GDM1 (cell line): Measurements from ENCODE around the gene TIMM8A.

Source experiments
- DNase-seq: peaks from one replicate; lab custom pipeline; 2025; lab: John Stamatoyannopoulos, UW

TIMM8A gene, protein sequence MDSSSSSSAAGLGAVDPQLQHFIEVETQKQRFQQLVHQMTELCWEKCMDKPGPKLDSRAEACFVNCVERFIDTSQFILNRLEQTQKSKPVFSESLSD

DNA sequence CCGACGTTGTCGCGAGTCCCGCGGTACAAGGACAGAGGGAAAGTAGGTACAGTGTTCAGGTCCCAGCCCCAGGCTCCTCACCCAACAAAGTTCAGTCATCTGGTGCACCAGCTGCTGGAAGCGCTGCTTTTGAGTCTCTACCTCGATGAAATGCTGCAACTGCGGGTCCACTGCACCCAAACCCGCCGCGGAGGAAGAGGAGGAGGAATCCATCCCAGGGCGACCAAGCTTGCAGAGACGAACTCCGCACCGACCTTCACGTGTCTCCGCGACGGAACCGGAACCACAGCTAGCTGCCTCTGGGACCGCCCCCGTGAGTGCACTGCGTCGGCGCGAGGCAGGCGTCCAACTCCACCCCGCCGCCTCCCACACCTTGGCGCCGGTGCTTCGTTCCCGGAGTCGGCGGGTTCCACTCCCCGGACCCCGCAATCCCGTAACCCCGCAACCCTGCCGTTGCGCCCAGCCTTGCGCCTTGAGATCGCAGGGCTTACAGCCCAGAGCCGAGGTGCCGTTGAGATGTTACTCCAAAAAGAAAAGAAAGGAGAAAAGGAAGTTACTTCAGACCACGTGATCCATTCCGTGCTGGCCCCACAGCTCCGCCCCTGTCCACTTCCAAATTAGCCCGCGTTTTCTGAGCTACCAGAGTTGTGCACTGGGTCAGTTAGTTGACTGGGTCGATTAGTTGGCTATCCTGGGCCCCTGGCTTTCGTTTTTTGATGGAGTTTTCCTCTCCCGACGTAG, at the start of gene TIMM8A:
TSS of gene TIMM8A (minus strand) at position 291 of the 741 bp plus-strand sequence. CDS start at position 213, 78 bp downstream.
- peak; percentile 70 for DNase-seq

DNA sequence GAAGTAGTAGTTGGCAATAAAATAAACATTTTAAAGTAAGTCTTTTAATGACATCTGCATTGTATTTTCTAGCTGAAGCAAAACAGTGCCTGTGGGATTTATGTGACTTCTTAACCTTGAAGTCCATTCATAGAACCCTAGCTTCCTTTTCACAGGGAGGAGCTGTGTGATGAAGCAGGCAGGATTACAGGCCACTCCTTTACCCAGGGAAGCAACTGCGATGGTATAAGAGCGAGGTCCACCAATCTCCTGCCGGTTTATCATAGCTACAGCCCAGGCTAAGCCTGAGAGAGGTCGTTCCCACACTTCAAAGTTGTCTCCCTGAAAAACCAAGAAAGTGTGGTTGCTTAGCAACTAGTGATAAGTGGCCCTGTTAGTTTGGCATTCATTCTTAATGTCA, 49.2 kb upstream of the TIMM8A start:
- no peak for DNase-seq

DNA sequence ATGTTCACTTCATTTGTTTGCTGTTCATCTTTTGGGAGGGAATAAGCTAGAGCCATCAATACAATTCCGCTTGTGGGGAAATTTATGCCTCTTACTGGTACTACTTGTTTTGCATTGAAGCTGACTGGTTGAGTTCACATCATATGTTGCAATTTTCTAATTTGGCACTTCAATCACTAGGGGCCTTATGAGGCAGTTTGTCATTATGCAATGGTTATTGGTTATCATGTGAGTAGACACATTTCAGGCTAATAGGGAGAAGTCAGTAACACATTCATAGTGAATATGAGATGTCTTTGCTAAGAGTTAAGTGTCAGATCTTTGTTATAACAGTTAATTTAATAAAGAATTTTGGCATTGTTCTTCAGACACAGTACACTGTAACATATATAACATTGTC, 47.2 kb upstream of the TIMM8A start:
- no peak for DNase-seq

DNA sequence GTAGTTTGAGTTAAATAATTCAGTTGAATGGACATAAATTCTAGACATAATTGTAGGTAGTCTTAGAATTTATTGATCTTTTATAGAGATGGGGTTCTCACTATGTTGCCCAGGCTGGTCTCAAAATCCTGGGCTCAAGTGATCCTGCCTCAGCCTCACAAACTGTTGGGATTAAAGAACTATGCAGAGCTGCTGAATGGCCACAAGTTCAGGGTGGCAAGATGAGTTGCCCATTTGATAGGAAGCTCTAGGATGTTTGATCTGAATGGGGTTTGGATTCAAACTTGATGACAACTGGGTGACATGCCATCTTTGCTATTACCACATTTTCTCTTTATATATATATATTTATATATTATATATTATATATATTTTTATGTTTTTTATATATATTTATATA, 45.8 kb upstream of the TIMM8A start:
- no peak for DNase-seq

DNA sequence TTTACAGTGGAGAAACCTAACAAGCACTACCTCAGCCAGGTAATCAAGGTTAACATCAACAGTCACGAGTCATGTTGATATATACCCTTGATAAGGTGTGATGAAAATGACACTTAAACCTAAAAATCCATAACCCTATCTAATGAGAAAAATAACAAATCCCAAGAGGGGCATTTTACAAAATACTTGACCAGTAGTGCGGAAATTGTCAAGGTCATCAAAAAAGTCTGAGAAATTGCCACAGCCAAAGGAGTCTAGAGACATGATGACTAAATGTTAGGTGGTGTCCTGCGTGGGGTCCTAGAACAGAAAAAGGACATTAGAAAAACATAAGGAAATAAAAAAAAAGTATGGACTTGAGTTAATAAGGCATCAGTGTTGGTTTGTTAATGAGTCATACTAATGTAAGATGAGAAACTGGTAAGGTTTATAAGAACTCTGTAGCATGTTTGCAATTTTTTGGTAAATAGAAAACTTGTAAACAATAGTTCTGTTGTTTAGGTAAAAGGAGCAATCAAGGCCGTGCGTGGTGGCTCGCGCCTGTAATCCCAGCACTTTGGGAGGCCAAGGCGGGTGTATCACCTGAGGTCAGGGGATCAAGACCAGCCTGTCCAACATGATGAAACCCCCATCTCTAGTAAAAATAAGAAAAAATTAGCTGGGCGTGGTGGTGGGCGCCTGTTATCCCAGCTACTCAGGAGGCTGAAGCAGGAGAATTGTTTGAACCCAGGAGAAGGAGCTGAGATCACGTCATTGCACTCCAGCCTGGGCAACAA, 45.2 kb upstream of the TIMM8A start:
- DNase-seq, result no peak

DNA sequence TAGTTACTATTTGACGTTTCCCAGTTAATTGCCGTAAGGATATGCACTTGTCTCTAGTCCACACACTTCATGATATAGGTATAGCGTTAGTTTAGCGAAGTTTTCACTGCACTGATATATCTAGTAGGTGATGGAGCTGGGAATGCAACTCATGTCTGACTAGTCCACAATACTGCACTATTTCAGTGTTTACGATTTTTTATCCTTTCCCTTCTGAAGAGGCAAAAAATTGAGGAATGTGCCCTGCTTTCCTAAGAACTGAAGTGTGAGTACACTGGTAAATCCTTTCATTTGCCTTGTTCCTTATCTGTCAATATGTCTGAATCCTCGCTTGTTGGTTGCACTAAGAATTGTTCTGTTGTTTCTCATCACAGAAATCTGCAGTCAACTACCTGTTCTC, 43.3 kb upstream of the TIMM8A start:
- no peak for DNase-seq

DNA sequence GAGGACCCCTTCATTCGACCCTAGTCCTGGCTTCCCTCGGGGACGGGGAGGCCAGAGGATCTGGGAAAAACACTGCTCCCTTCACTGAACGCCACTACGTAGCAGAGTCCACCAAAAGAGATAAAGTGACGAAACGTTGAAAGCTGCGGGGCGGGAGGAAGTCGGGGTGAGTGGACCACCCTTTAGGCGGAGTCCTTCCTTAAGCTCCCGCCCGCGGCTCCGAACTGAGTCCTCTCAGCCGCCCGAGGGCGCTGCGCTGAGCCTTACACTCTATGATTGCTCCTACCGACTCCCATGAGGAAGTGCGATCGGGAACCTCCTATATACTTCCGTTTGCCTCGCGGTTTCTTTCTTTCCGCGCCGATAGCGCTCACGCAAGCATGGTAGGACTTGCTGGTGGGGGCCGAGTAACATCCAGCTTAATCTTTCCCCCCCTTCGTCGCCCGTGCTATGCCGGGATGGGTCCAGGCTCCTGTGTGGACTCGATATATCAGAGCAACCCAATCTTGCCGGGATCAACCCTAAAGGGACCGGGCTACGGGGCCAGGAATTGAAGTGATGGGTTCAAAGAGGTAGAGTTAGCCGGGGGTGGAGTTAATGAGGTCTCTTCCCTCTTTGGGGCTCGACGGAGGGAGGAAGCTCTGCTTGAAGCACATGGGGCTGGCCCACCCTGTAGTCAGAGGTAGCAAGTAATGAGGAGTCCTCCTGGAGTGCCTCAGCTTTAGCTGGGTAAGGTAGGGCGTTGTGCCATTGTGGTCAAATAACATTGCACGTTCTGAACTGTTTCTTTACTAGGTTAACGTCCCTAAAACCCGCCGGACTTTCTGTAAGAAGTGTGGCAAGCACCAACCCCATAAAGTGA, 42.4 kb upstream of the TIMM8A start, which contains the start of gene RPL36A:
TSS of gene RPL36A (plus strand) at position 348 of the 862 bp plus-strand sequence. CDS start at position 381, 33 bp downstream.
- DNase-seq, result peak; percentile 89

DNA sequence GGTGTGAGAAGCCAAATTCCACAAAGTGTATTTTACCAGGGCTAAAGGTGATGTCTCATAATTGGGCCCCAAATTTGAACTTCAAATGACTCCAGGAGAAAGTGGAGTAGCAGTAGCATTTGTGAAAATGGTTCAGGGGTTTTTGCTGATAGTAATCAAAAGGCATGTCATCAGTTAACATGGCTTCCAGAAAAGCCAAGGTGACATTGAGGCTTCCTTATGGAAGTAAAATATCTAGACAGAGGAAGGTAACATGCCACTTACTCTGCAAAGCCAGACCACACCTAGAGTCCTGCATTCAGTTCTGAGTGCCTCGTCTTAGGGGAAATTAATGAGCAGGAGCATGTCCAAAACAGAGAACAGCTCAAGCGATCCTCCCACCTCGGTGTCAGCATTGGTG, 40.1 kb upstream of the TIMM8A start:
- no peak for DNase-seq

DNA sequence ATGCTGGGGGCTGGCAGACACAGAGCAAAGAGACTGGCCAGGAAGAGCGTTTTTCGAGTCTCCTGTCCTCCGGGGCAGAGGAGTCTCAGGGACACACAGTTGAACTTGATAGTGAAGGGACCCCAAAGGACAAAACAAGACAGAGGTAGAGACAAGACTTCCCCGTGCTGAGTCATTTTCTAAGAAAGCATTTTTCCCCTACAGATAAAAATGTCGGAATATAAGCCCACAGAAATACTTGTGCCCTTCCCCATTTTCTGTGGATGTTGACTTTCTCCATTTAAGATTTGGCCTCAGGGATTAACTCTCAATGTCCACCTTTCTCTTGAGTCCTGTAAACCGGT, 38.0 kb upstream of the TIMM8A start:
- DNase-seq, result no peak

DNA sequence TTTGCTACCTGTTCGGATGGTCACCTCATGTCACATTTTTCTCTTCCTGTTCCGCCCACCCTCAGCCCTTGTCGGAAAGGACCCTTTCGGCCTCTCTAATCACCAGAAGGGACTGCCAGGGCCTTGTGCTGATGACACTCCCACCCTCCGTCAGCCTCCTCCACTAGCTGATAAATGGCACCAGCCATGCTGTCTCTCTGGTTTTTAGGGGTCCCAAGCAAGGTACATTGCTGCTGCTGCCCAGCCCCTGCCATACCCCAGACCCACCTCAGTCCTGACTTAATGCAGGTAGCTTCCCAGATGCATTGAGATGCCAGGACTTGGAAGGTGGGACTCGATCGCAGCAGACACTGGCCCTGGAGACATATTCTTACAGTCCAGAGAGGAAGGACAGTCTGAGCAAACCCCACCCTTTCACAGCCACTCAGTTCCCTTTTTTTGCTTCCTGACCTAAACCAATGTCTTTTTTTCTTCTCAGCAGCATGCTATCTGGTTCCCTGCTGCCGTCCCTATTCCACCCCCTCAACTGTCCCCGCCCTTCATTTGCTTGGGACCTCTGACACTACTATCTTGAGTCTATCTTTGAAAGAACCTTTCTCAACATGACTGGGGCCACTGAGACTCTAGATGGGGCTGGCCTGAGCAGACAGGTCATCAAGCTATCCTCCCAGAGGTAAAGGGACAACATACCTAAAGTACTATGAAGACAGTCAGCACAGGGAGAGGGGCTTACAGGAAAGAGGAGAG, 37.4 kb upstream of the TIMM8A start, which contains the start of gene BTK:
TSS of gene BTK (minus strand) at position 397 of the 747 bp plus-strand sequence. CDS start 10,907 bp downstream, outside the sequence.
- DNase-seq, result peak; percentile 59

DNA sequence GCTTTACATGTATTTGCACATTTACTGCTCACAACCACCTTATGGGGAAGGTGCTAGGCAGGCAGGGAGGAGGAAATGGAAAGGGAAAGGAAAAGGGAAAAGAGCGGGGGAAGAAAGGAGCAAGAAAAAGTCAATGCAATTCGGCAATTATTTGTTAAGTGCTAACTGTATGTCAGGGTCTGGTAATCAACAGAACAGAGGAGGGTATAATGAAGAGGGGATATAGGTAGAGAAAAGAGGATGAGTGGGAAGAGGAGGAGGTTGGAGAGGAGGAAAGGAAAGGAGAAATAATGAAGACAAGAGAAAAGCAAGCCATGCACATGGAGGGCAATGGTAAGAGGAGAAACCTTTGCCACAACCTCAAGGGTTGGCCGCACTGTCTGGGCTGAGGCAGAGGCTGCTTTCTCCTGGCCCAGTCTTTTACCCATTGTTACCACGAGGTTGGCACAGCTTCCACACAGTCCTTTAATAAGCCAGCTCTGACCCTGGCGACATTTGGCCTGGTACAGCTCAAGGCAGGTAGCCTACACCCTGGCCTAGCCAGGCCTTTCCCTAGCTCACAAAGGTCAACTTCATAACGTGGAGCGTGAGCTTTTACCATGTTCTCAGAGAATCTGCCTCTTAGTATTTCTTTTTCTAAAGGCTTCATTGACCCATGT, 36.6 kb upstream of the TIMM8A start:
- DNase-seq, result no peak

DNA sequence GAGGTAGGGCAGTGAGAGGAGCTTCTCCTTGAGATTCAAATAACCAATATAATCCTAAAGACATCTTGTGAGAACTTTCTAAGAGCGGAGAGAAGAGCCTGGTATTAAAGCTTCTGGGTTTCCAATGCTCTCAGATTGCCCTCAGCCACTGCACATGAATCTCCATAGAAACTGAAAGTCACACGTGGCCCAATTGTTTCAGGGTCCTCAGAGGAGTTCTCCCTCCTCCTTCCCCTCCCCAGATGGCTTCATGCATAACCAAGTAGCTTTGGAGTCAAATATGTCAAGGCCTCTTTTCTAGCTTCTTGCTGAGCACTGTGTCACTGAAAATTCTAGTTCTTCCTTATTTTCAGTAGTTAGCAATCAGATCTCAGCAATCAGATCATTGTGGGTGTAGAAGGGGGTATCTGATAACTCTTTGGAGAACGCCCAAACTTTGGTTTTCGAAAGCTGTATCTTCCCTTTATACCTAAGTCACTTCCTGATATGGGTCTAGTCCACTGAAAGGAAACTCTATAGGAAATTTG, 35.2 kb upstream of the TIMM8A start:
- DNase-seq, result no peak

DNA sequence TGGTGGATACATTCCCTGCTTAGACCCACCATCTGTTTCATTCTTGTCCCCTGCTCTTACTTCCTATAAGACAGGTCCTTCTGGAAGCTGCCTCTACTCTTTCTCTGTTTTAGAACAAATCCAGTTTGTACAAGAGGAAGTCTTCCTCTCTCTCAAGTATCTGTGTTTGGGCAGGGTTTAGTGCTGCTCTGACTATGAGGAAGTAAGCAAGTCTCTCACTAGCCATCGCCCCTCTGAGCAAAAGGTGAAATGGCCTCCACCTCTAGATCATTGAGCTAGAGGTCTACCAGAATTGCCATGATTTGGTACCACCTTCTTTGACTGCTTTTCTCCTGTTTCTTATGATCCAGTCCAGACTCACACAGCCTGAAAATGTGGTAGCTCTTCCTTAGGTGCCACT, 29.0 kb upstream of the TIMM8A start:
- DNase-seq, result no peak

DNA sequence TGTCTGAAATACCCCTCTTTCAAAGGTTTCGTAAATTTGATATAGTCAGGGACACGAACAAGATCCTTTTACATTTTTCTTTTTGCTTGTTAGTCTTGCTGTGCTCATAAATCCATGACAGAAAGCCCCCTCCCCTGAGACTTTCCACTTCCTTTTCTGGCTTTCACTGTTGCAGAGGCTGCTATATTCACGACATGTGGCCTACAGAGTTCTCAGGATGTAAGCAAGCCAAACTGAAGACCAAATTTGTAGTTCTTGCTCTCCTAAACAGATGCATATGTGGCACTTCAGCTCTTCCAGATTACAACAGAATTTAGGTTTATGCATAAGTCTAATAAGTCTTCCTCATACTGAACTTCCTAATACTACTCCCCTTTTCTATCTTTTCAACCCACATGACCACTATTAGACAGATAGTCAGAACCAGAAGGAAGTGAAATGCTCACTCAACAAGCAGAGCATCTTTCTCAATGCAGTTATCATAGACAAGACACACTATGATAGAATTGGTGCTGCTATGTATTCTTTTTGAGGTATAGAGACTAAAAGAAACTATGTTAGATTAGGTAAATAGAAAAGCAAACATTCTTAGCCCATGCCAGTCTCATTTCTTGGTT, 22.5 kb upstream of the TIMM8A start:
- no peak for DNase-seq

DNA sequence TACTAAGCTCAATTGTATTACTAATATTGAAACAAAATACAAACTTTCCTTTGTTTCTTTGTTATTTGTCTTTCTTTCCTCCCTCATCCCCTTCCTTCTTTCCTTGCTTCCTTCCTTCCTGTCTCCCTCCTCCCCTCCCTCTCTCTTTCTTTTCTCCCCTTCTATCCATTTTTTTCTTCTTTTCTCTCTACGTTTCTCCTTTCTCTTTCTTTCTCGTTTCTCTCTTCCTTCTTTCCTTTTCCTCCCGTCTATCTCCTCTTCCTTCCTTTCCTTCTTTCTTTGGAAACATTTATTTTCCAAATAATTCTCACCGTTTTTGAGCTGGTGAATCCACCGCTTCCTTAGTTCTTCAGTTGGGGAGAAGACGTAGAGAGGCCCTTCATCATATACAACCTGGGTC, 21.1 kb upstream of the TIMM8A start:
- DNase-seq, result no peak

DNA sequence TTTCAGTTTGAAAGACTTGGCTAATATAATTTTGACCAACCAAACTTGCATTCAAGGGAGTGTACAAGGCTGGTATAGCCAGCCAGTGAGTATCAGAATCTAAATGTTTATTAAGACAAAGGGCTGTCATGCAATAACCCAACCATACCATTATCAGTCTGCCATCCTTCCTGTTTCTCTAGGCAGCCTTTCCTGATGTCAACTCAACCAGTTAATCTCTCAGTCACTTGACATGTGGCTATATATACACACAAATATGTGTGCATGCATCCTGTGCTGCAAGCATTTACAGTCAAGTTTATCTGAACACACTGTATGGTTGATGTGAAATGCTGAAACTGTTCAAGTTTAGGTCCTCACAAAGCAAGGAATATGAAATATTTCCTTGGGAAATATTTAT, 20.3 kb upstream of the TIMM8A start:
- DNase-seq, result peak; percentile 54

DNA sequence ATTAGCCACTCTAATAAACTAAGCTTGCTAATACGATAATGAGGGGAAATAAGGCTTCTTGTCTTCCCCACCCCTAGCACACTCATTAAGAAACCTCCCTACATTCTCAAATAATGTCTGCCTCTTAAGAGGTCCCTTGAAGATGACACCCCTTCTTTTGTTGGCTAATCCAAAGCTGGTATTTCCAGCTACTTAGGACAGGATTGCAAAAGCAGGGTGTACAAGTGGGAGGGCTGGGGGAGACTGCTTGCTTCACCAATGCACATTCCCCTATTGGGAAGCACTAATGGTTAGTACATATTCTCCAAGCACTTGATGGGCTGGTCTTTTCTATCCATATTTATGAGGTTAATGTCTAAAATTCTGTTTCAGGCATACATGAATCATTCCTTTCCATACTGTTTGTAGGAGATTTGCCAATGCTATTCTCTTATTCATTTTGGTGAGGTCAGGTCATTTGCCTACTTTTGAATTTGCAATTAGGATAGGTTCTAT, 16.8 kb upstream of the TIMM8A start:
- DNase-seq, result no peak

DNA sequence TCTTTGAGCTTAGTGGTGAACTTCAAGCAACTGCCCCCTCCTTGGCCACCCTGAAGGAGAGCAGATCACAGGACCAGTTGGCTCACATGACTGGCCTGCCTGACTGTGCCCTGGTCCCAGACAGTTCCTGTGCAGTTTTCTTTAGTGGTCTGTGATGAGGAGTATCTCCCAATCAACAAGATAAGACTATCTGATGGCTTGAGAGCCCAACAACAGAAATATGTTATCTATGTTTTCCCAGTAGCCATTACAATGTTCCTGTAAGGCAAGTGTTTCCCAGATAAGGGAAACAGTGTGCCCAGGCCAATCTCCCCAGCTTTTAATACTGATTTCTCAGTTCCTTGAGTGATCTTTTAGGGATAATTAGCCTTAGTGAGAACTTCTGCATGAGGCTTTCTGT, 14.2 kb upstream of the TIMM8A start:
- no peak for DNase-seq

DNA sequence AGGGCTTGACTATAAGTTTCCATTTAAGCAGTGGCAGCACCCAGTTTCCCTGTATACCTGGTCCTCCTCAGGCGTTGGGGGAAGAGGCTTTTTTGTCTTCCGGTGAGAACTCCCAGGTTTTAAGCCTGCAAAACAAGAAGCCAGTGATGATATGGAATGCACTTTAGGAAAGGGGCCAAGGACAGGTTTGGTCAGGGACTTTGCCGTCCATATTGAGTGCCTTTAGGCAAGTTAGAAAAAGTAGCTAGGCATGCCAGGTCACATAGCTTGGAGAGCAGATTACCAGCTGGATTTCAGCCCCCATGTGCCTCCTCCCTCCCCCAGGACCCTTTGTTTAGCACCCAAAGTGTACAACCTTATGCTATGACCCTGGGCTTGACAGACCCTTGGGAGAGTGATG, 13.6 kb upstream of the TIMM8A start:
- no peak for DNase-seq

DNA sequence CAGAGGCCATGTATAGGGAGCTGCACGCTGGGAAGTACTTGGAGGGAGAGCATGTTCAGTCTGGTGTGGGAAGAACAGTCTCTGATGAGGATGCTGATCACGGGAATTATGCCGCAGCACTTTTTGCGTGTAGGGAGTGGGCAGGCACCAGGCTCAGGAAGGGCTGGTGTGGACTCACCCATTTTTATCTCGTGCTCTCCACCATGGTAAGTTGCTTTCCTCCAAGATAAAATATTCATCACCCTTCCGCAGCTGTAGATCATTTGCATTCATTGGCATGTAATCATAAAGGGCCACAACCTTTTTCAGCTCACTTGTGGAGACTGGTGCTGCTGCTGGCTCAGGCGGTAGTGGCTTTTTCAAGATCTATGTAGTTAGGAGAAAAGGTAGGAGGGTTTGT, 11.8 kb upstream of the TIMM8A start:
- DNase-seq, result no peak
